HPDE6-E6E7 (cell line): Measurements from ENCODE around the gene DAAM1.

ENCODE experiments used
- DNase-seq: peaks from one replicate; pipeline ENCODE4 v3.0.0; 2011; ENCODE audit warnings: missing footprints; ENCODE audit errors: extremely low spot score

DAAM1 gene

GRCh38 chr14:59292028-59292427, 103.6 kb downstream of the DAAM1 start:
- no peak for DNase-seq

GRCh38 chr14:59292921-59293534, 104.6 kb downstream of the DAAM1 start:
- DNase-seq = no peak

GRCh38 chr14:59293935-59294661, 105.6 kb downstream of the DAAM1 start:
- DNase-seq = no peak

DNA sequence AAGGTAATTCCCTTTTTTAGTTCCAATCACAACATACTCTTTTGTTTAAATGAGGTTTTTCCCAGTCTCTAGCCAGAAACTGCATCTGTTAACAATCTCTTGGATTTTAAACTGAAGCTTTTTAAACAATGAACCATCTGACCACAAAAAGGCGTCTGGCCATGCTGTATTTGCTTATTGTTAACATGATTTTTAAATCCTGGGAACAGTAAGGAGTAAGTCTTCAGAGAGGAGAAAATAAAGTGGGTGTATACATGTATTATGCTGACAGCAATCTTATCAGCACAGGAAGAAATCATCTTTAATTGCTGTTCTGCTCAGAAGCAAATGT, 106.2 kb downstream of the DAAM1 start:
- DNase-seq = no peak

DNA sequence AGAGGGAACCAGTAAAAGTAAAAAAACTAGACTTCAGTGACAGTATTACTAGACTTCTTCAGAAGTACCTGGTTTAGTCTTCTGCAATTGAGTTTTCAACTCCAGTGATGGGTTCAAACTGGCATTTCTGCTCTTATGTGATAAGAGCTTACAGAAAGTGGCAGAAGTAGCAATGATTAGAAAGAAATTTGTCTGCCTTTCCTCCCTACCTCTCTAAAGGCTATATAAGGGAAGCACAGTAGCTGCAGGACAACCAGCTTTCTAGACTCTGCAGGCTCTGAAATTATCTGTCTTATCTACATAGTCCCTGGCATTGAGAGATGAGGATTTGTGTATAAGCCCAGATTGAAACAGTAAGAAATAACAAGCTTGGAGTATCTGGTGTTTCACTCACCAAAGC, 107.5 kb downstream of the DAAM1 start:
- DNase-seq = no peak

DNA sequence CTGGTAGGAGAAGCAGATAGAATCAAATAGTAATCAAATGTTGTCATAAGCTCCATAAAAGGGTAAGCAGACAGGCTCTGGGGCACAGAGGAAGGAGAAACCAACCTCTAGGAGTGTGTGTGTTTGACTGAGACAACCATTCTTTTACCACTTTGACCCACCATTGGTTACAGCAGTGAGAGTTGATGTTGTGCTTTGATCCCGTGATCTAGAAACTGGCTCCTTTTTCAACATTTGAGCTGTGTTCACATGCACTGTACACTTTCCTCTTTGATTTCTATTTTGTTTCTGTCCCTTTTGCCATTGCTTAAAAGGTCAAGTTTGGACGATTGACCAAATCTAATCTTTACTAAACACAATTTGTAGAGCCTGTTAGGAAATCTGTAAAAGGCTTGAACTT, 108.0 kb downstream of the DAAM1 start:
- DNase-seq = no peak

GRCh38 chr14:59297071-59297776, 108.8 kb downstream of the DAAM1 start:
- no peak for DNase-seq

GRCh38 chr14:59299731-59300130, 111.3 kb downstream of the DAAM1 start:
- DNase-seq = no peak

GRCh38 chr14:59301354-59301753, 112.9 kb downstream of the DAAM1 start:
- no peak for DNase-seq

DNA sequence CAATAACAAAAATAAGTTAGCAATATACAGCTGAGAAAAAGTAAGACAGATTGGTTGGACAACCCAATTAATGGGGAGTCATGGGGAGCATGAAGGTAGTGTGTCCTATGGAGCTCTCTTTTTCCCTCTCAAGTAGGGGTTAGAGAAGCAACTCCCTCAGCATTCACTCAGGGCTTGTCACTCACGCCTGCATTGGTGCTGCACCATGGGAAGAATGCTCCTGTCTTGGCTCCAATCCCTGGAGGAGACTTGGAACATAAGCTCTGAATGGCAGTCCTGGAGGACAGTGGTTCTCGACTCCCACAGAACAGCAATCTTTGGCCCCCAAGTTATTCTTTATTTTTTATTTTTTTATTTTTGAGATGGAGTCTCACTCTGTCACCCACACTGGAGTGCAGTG, 113.8 kb downstream of the DAAM1 start:
- DNase-seq = no peak

DNA sequence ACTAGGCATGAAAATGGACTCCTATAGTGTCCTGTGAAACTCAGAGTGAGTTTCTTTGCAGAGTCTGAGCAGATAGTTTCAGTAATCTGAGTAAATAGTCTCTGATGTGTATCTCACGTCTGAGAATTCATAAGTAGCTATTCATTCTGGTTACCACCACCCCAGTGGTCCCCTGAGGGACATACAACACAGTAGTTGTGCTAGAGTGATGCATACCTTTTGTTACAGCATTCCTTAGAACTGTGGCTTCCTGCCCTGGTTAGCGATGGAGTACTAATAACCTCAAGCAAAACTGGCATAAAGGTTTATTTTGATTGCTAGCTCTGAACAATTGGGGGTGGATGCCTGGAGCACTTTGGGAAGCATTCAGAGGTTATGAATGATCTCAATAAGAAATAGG, 114.7 kb downstream of the DAAM1 start:
- DNase-seq = no peak

- no peak for DNase-seq
Observed at GRCh38 chr14:59305231-59305630, 116.8 kb downstream of the DAAM1 start.

- no peak for DNase-seq
Observed at GRCh38 chr14:59305836-59306555, 117.5 kb downstream of the DAAM1 start.

GRCh38 chr14:59306775-59307174, 118.3 kb downstream of the DAAM1 start:
- DNase-seq = peak; percentile 78

DNA sequence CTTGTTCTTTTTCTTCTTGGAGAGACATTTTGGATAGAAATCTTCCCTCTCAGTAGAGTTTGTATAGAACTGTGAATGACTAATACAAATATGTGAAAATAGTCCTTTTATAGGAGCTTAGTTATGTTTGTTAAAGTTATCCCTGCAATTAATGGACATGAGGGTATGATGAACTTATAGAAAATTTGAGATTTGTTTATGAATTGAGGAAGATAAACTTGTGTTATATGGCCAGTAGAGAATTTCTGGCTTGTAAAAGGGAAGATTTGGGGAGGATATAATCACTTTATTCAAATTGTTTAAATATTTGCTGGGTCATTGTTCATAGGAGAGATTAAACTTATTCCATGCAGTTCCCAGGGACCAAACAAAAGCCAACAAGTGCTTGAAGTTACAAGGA, 119.6 kb downstream of the DAAM1 start:
- no peak for DNase-seq

DNA sequence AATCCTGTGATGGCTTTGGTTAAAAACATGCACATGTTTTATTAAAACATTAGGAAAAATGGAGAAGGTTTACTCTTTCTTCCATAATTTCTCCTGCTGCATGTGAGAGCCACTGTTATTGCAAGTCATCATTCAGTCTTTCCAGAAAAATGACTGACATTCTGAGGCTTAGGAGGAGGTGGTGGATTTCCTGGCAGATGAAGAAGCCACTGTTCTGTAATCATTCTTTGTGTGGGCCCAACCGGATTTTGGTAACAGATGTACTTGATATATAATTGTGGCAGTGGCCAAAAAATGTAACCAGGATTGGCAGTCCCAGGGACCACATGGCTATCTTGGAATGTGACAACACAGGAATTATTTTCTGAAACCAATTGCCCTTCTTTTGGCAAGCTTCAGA, 120.2 kb downstream of the DAAM1 start:
- no peak for DNase-seq

- no peak for DNase-seq
Observed at GRCh38 chr14:59309291-59309900, 120.9 kb downstream of the DAAM1 start.

GRCh38 chr14:59310633-59311032, 122.2 kb downstream of the DAAM1 start:
- DNase-seq = no peak

DNA sequence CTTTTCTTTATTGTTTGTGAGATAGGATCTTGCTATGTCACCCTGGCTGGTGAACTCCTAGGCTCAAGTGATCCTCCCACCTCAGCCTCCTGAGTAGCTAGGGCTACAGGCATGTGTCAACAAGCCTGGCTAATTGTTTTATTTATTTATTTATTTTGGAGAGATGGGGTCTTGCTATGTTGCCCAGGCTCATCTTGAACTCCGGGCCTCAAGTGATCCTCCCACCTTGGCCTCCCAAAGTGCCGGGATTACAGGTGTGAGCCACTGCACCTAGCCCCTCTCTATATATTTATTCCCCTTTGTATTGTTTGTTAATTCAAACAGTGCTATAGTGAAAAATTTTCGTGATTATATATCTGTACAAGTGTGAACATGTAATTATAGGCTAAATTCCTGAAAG, 123.3 kb downstream of the DAAM1 start:
- no peak for DNase-seq

DNA sequence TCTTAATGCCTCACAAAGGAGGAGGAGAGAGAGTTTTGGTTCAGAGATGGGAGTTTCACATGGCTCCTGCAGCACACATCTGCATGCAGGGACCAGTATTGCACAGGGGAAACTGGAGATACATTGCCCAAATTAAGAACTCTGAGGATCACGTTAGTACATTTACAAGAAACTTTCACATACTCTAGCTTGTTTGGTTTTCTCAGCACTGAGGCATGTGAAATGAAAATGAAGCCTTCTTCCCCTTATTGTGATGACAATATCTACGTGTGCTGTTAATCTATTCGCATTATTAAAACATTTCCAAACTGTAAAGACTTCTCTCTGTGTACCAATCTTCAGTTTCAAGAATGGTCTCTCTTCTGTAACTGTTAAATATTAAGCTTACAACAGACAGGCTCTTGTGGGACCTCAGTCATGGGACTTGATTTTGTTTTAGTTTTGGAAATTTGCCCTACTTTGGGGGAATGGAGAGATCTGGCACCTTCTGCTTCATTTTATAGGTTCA, 124.7 kb downstream of the DAAM1 start:
- DNase-seq = no peak

DNA sequence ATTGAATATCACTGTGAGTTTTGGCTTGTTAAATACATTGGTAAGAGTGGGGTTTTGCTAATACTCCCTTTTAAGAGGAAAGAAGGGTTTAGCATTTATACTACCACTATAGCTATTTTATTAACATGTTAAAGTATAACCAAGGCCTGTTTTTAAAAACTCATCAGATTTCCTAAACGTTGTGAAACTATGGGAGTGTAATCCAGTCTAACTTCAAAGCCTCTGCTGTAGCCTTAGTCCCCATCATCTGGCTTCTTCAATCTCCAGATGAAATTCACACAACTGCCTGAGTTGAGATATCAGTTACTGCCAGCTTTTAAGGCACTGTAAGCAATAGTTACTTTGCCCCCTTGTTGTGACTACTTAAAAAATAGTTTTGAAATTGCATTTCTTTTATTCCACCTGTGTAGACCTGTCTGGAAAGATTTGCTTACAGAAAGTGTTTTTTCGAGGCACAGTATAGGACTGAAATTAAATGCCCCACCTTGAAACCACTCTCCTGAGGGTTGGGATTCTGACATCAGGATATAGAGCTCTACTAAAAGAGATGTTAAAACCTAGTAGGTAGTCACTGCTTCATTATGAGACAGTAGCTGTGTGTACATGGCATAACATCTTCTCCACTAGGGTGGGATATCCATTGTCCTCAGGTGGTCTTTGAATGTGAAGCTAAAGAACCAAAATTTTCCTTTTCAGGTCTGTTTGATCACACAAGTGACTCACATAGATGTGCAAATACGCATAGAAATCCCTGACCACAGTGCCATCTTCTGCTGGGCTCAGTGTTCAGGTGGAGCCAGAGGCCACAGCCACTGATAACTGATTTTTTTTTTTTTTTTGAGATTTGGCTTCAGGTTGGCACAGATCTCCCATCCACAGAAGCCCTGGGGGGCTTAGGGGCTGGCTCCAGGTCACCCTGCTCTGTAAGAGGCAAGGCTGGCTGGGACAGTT, 125.5 kb downstream of the DAAM1 start:
- no peak for DNase-seq
